VCaP (cell line): ENCODE results near the gene TNFAIP2.

Source experiments
- H3K27ac ChIP-seq: fragments of 450-650 bp; 2 replicates; pipeline ENCODE4 v1.5.1; 2017
- CTCF ChIP-seq: fragments of 450-650 bp; conservative IDR thresholded peaks from 2 replicates; pipeline ENCODE4 v1.5.1; 2017; ENCODE audit warnings: mild to moderate bottlenecking, moderate library complexity

TNFAIP2 gene

DNA sequence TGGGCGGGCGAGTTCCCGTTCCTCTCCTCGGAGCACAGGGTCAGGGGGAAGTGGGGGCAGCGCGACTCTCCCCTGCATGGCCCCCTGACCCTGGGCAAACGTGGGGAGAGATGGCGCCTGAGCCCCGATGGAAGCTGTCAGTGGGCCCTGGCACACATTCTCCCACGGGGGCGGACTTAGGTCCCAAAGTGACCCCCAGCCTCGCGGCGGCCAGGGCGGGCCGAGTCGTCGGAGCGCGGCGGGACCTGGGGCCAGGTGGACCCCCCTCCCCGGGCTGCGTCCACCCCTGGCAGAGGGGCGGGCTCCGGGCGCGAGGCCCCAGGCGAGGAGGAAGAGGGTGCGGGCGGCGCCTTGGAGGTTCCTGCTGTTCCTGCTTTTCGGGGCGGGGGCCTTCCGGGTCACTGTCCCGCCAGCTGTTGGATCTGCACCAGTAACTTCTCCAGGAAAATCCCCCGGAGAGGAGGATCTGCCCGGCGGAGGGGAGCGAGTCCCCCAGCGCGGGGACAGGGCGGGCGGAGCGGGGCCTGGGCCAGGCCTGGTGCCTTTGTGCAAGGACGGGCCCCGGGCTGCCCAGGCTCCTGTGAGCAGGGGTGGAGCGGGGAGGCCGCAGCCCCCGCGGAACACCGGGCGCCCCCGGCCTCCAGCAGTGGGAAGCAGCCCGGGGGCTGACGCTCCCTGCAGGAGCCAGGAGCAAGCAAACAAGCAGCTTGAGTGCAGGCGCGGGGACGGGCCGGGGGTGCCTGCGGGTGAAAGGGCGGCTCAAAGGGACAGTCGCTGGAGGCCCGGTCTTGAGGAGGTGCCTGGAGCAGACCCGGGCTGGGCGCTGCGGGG is 15.3 kb downstream of the TNFAIP2 start:
- no peak overlapping the region; the same call in 1 of the 2 replicates for H3K27ac ChIP-seq

DNA sequence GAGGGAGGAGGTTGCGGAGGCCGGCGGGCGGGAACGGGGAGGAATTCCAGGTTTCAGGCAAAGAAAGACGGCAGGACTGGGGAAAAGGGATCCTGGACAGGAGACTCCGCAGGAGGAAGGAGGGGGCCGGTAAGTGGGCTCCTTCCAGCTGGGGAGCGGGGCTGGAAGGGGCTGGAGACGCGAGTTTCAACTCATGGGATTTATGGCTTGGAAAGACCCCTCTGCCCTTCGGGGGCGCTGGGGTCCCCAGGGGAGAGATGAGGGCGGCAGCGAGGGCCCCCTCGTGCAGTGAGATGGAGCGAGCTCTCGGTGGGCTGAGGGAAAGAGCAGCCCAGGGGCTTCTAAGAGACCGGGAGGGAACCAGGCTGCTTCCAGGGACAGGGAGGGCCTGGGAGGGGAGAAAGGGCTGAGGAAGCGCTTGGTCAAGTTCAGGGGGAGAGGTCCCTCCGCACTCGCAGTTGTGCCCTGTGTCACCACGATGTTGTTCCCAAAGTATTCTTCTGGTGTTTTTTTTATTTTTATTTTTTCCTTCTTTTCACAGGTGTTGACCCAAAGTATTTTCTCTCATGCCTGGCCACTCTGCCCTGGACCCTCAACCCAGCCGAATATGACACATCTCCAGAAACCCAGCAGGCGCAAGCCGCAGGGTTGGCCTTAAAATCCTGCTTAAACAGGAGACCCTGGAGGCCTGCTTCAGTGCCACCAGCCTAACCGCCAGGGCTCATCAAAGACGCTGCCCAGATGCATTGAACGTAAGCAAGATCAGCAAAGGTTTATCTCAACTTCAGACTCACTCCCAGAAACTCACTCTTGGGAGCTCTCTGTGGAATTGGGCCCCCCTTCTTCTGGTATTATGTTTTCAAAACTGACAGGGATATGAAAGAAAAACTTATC is 16.1 kb downstream of the TNFAIP2 start:
- no peak overlapping the region; the same call in 1 of the 2 replicates for H3K27ac ChIP-seq
- no peak for TF ChIP-seq CTCF

More for the DNA sequence above, 15.3 kb downstream of the TNFAIP2 start:
- TF ChIP-seq CTCF: no peak

DNA sequence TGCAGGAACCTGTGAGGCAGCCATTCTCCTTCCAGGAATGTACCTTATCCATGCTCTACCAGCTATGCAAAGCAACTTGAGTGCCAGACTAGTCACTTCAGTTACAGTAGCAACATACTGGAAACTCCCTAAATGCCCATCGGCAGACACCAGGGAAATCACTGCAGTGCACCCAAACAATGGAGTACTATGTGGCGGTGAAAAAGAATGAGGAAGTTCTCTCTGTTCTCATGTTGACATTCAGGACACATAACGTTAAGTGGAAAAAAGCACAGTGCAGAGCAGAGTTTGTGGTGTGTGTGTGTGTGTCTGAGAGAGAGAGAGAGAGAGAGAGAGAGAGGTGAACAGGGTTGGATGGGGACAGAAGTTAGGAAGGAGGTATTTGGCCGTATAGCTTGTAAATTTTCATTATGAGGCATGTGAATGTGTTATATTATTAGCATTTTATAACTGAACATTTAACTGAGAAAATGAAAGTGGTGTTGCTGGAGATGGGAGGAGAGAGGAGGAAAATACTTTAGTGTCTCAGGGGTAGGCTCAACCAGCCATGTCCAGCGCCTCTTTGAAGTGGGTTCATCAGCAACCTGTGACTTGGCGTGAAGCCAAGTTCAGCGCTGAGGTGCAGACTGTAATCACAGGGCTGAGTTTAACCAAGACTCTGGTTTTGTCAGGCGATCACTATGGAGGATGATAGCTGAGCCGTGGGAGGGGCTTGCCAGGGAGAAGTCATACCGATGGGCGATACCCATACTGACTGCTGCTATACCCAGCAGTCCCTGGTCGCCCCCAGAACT is 17.3 kb downstream of the TNFAIP2 start:
- TF ChIP-seq CTCF: no peak
- peak overlapping the region; percentile 89; the same call in 1 of the 2 replicates for H3K27ac ChIP-seq

GRCh38 chr14:103141117-103141796 is 18.0 kb downstream of the TNFAIP2 start:
- H3K27ac ChIP-seq: peak overlapping the region; percentile 89
- TF ChIP-seq CTCF: peak; percentile 69

GRCh38 chr14:103142026-103142425 is 18.8 kb downstream of the TNFAIP2 start:
- TF ChIP-seq CTCF: no peak

DNA sequence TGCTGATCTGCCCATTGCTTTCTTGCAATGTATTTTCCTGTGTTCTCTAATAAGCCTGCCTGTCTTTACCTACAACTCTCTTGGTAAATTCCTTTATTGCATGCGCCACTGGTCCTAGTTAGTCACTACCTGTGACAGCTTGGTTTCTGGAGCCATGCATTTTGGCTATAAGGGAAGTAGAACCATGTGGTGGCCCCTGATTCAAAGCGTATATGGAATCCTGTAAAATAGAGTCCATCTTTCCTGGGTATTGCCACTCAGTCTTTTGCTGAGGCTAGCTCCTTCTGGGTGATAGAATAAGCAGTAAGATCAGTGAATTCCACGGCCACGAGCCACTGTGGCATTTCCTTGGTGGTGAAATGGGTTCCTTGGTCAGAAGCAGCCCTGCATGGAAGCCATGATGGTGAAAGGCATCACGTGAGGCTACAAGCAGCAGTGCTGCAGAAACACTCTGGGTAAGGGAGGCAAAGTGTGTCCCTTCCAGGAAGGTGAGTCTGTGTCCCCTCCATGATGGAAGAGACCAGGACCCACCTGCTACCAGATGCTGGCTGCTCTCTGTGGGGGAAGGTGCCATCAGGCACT is 19.6 kb downstream of the TNFAIP2 start:
- H3K27ac ChIP-seq: peak overlapping the region; percentile 89
- no peak for TF ChIP-seq CTCF

More at GRCh38 chr14:103142026-103142425, 18.8 kb downstream of the TNFAIP2 start:
- H3K27ac ChIP-seq: peak overlapping the region; percentile 89
